HG03469 (cell line): ENCODE results near the gene NDUFB11.
"Not testable (repeated sequence)": the region's sequence is repeated elsewhere in the genome, so short reads cannot be mapped to it uniquely, and the experiment has no call there.

Experiments
- ATAC-seq: cut with Tn5 transposase; IDR thresholded peaks from one replicate; pipeline ENCODE4 v1.9.1; 2021; ENCODE audit warnings: mild to moderate bottlenecking, moderate library complexity, moderate number of reproducible peaks; ENCODE audit not compliant: unreplicated experiment

NDUFB11 gene

GRCh38 chrX:47146936-47147859 lies 2.7 kb upstream of the NDUFB11 start:
- no peak for ATAC-seq

DNA sequence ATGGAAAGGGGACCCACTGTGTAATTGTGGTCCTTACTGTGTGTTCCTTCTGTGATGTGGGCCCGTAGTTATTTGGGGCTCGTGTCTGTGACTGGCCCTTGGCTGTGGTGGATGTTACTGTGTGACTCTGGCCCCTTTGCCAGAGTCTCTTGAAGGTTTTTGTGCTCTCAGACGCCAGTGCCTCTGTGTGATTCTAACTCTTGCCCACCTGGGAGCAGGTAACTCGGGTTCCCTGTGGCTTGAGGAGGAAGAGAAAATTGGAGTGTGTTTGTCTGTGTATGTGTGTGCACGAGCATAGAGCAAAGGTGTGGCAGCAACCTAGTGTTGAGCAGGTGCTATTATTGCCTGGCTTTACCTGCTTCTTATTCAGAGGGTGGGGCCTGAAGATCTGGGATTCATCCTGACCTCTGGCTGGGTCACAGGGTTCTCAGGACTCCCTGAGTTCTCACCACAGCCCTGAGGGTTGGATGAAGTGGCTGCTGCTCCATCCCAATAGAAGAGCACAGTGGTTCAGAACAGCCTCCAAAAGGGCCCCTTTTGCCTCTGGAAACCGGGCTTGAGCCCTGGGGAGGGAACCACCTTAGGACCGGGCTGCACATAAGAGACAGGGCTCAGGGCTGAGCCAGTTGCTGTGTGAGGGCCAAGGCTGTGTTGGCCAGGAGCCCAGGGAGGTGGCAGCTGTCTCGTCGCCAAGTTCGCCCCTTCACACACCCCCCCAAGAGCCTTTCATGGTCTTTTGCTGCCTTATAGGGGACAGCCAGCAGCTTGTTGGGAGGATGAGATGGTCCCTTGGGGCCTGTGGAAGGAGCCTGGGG lies 1.8 kb upstream of the NDUFB11 start:
- no peak for ATAC-seq

GRCh38 chrX:47145395-47146120 lies 1.1 kb upstream of the NDUFB11 start:
- ATAC-seq = peak; percentile 9

GRCh38 chrX:47143894-47144625 lies 442 bp downstream of the NDUFB11 start:
- no peak for ATAC-seq

- no peak for ATAC-seq
Observed at GRCh38 chrX:47138171-47138570, 6.3 kb downstream of the NDUFB11 start.

DNA sequence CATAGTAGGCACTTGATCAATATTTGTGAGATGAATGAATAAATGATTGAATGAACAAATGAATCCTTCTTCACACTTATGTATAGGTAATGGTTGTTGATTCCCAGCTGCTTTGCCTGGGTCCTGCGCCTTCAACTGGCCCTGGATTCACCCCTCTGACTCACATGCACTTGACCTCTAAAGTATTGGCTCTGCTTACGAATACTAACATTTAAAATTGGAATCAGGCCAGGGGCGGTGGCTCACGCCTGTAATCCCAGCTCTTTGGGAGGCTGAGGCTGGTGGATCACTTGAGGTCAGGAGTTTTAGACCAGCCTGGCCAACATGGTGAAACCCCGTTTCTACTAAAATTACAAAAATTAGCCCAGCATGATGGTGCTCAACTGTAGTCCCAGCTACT lies 8.9 kb downstream of the NDUFB11 start:
- not testable (repeated sequence) for ATAC-seq

GRCh38 chrX:47133493-47133892 lies 11.0 kb downstream of the NDUFB11 start:
- no peak for ATAC-seq

GRCh38 chrX:47129899-47130358 lies 14.6 kb downstream of the NDUFB11 start:
- no peak for ATAC-seq

- peak; percentile 97 for ATAC-seq
Observed at GRCh38 chrX:47129157-47129898, 15.2 kb downstream of the NDUFB11 start.

GRCh38 chrX:47124466-47124865 lies 20.0 kb downstream of the NDUFB11 start:
- ATAC-seq = not testable (repeated sequence)

DNA sequence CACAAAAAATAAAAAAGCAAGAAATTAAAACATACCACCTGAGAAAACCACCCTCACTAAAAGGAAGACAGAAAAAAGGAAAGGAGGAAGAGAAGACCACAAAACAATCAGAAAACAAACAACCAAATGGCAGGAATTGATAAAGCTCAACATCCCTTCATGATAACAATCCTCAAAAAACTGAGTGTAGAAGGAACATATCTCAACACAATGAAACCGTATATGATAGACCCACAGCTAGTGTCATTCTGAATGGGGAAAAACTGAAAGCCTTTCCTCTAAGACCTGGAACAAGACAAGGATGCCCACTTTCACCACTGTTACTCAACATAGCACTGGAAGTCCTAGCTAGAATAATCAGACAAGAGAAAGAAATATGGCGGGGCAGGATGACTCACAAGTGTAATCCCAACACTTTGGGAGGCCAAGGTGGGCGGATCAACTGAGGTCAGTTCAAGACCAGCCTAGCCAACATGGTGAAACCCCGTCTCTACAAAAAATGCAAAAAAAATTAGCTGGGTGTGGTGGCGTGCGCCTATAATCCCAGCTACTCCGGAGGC lies 27.9 kb downstream of the NDUFB11 start:
- ATAC-seq = not testable (repeated sequence)

GRCh38 chrX:47112316-47112954 lies 32.1 kb downstream of the NDUFB11 start:
- no peak for ATAC-seq

- ATAC-seq = not testable (repeated sequence)
Observed at GRCh38 chrX:47110936-47111615, 33.4 kb downstream of the NDUFB11 start.

- ATAC-seq = no peak
Observed at GRCh38 chrX:47101206-47101605, 43.3 kb downstream of the NDUFB11 start.

DNA sequence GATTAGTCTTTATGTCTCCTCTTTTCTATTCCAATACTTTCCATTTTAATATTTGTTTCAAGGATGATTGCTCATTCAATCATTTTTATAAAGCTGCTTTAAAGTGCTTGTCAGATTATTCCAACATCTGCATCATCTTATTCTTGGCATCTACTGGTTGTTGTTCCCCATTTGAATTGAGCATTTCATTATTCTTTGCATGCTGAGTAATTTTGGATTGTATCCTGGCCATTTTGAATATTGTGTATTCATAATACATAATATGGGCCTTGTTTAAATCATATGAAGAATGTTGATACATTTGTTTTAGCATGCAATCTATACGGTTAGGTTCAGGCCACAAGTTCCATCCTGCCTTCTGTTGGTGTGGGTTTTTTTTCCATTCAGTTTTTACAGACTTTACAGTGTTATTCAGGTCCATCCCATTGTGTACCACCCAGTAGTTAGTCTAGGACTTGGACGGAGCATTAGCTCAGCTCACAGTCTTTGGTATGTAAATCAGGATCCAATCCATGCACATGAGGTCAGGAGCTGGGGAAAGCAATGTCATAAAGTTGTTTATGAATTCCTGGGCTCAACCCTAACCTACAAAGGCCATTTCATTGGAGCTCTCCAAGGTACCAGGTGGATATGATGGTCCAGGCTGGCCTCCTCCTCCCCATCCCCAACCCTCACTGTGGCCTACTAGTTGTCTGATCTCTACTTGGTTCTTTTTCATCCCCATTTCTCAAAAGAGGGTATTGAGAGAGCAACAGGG lies 46.0 kb downstream of the NDUFB11 start:
- no peak for ATAC-seq

DNA sequence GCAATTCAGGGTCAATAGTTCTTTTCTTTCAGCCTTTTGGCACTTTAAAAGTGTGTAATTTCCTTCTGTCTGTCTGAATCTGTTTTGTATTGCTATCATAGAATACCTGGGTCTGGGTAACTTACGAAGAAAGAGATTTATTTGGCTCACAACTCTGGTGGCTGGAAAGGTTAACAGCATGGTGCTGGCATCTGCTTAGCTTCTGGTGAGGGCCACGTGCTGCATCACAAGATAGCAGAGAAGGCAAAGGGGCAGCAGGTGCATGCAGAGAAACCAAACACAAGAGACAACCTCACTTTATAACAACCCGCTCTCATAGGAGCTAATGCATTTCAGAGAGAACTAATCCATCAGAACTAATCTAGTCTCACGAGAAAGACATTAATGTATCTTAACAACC lies 47.5 kb downstream of the NDUFB11 start:
- ATAC-seq = no peak

- no peak for ATAC-seq
Observed at GRCh38 chrX:47093860-47094259, 50.6 kb downstream of the NDUFB11 start.

GRCh38 chrX:47093248-47093647 lies 51.3 kb downstream of the NDUFB11 start:
- ATAC-seq = no peak
